ENCODE measurements around the gene GPATCH1. TPM values are rescaled to one million over a fixed set of nuclear protein-coding genes. Genes with fewer than 3 reads are reported as not detected.

The GPATCH1 gene
- total and polyA plus RNA-seq, 10 of the 15 experiments (the other 5 are each of a cell fraction or from before 2014, with no cell fraction given): 4.5 to 9.6 (median 7.2) TPM

DNA sequence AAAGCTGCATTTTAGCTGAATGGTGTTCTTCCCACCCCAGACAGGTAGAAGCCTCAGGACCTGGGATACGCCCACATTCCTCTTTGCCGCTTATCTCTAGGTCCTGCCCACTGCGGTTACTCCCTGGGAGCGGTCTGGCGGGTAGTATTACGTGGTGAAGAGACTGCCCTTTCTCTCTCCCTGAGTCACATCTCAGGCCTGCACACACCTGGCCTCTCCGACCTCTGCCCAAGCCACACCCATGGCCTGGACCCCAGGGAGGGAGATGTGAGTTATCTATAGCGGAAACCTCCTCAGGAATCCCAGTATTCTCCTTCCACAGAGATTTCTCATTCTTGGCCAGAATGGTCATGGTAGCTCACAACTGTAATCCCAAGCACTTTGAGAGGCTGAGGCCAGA, 33.6 kb upstream of the GPATCH1 start:
- CTCF ChIA-PET: no interaction called here
- FAIRE-seq (no peak), ATAC-seq (no peak), DNase-seq (ENCODE audit: low read depth, low spot score) (no peak)
- Histone ChIP-seq H3K27ac (ENCODE audit: control insufficient read depth, insufficient read depth) (no peak overlapping the region), H3K36me3 (ENCODE audit: control insufficient read depth in 2 of 2, insufficient read depth in 2 of 2, low read length in 1 of 2) (no peaks in the 10 kb centered on the region), H3K27me3 (replicated peaks in 1 of 2; ENCODE audit: control insufficient read depth in 2 of 2, insufficient read depth in 2 of 2, low read length in 1 of 2) (no peaks in the 10 kb centered on the region), H3K79me2 (ENCODE audit: control insufficient read depth, insufficient read depth, low read length) (no peaks in the 10 kb centered on the region), H2AFZ (ENCODE audit: control insufficient read depth, low read depth, low read length) (no peak overlapping the region), H4K20me1 (ENCODE audit: control insufficient read depth, insufficient read depth) (no peaks in the 10 kb centered on the region), H3K9me3 (replicated peaks; ENCODE audit: control insufficient read depth, insufficient read depth, low read length) (no peaks in the 10 kb centered on the region), H3K4me1 (ENCODE audit: control insufficient read depth, insufficient read depth, low read length) (no peaks in the 10 kb centered on the region), H3K9ac (ENCODE audit: control insufficient read depth, insufficient read depth, low read length) (no peak overlapping the region), H3K4me3 (no peak overlapping the region), H3K4me2 (ENCODE audit: control insufficient read depth, insufficient read depth) (no peak overlapping the region)
- SMC1A ChIA-PET (ENCODE audit: uncharacterized antibody, unreplicated experiment): no interaction called here
- intact Hi-C loops (cut with micrococcal nuclease; ENCODE audit: unreplicated experiment) (no loop called here), in situ Hi-C loops (cut with MboI) (no loop called here)
- RAD21 ChIA-PET (ENCODE audit: unreplicated experiment): no interaction called here
- BruUV-seq (replicated peaks): no TSS peak
- WGBS (ENCODE audit: insufficient coverage, insufficient replicate concordance, low lambda C conversion rate, missing lambda C conversion rate): 40% methylated on average over 8 of the region's 8 CpGs
- POLR2A ChIA-PET: no interaction called here
- TF ChIP-seq MTA2 (IDR thresholded peaks at IDR 0.05; ENCODE audit: low read depth): no peak
- TF ChIP-seq, protein P1, sequence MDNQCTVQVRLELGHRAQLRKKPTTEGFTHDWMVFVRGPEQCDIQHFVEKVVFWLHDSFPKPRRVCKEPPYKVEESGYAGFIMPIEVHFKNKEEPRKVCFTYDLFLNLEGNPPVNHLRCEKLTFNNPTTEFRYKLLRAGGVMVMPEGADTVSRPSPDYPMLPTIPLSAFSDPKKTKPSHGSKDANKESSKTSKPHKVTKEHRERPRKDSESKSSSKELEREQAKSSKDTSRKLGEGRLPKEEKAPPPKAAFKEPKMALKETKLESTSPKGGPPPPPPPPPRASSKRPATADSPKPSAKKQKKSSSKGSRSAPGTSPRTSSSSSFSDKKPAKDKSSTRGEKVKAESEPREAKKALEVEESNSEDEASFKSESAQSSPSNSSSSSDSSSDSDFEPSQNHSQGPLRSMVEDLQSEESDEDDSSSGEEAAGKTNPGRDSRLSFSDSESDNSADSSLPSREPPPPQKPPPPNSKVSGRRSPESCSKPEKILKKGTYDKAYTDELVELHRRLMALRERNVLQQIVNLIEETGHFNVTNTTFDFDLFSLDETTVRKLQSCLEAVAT (IDR thresholded peaks at IDR 0.05): no peak
- TF ChIP-seq KDM1A (IDR thresholded peaks at IDR 0.05; ENCODE audit: borderline replicate concordance): no peak
- TF ChIP-seq TBL1XR1 (IDR thresholded peaks at IDR 0.05; ENCODE audit: low read depth, low read length): no peak
- TF ChIP-seq TCF7 (IDR thresholded peaks at IDR 0.05; ENCODE audit: borderline replicate concordance): no peak
- no peak for TF ChIP-seq BCL11A (IDR thresholded peaks at IDR 0.05; ENCODE audit: low read depth, low read length)
- TF ChIP-seq EED (IDR thresholded peaks at IDR 0.05; ENCODE audit: low read depth): no peak
- TF ChIP-seq GATAD2B (conservative IDR thresholded peaks at IDR 0.05; ENCODE audit: low read depth): no peak
- no peak for TF ChIP-seq STAT1 (conservative IDR thresholded peaks at IDR 0.05)
- TF ChIP-seq TCF3 (IDR thresholded peaks at IDR 0.05; ENCODE audit: borderline replicate concordance, insufficient read depth, low read depth, low read length): no peak
- TF ChIP-seq RBBP5 (conservative IDR thresholded peaks at IDR 0.05): no peak
- TF ChIP-seq, protein P2, sequence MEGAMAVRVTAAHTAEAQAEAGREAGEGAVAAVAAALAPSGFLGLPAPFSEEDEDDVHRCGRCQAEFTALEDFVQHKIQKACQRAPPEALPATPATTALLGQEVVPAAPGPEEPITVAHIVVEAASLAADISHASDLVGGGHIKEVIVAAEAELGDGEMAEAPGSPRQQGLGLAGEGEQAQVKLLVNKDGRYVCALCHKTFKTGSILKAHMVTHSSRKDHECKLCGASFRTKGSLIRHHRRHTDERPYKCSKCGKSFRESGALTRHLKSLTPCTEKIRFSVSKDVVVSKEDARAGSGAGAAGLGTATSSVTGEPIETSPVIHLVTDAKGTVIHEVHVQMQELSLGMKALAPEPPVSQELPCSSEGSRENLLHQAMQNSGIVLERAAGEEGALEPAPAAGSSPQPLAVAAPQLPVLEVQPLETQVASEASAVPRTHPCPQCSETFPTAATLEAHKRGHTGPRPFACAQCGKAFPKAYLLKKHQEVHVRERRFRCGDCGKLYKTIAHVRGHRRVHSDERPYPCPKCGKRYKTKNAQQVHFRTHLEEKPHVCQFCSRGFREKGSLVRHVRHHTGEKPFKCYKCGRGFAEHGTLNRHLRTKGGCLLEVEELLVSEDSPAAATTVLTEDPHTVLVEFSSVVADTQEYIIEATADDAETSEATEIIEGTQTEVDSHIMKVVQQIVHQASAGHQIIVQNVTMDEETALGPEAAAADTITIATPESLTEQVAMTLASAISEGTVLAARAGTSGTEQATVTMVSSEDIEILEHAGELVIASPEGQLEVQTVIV (IDR thresholded peaks at IDR 0.05; ENCODE audit: borderline replicate concordance, partially characterized antibody): no peak
- TF ChIP-seq, protein P3, sequence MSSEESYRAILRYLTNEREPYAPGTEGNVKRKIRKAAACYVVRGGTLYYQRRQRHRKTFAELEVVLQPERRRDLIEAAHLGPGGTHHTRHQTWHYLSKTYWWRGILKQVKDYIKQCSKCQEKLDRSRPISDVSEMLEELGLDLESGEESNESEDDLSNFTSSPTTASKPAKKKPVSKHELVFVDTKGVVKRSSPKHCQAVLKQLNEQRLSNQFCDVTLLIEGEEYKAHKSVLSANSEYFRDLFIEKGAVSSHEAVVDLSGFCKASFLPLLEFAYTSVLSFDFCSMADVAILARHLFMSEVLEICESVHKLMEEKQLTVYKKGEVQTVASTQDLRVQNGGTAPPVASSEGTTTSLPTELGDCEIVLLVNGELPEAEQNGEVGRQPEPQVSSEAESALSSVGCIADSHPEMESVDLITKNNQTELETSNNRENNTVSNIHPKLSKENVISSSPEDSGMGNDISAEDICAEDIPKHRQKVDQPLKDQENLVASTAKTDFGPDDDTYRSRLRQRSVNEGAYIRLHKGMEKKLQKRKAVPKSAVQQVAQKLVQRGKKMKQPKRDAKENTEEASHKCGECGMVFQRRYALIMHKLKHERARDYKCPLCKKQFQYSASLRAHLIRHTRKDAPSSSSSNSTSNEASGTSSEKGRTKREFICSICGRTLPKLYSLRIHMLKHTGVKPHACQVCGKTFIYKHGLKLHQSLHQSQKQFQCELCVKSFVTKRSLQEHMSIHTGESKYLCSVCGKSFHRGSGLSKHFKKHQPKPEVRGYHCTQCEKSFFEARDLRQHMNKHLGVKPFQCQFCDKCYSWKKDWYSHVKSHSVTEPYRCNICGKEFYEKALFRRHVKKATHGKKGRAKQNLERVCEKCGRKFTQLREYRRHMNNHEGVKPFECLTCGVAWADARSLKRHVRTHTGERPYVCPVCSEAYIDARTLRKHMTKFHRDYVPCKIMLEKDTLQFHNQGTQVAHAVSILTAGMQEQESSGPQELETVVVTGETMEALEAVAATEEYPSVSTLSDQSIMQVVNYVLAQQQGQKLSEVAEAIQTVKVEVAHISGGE (CRISPR knock-in tag; IDR thresholded peaks at IDR 0.05): no peak
